SK-N-SH treated with all-trans-retinoic acid at 6 μM for 48 hours (cell line): ENCODE results near the gene NTNG1.

ENCODE experiments used
- ARNTL ChIP-seq: fragments of 450-650 bp; formaldehyde crosslinking; IDR thresholded peaks from 2 replicates; pipeline ENCODE4 v1.5.0; 2020; ENCODE audit warnings: low read depth, mild to moderate bottlenecking, moderate library complexity, borderline replicate concordance
- BACH2 ChIP-seq: fragments of 250-450 bp; sonication (Bioruptor Pico); IDR thresholded peaks from 2 replicates; pipeline ENCODE4 v1.9.0; 2021; ENCODE audit warnings: mild to moderate bottlenecking, borderline replicate concordance
- CREB5 ChIP-seq: fragments of 250-450 bp; sonication (Bioruptor Pico); IDR thresholded peaks from 2 replicates; pipeline ENCODE4 v1.5.1; 2020; ENCODE audit warnings: low read depth, mild to moderate bottlenecking, moderate library complexity
- CSRNP3 ChIP-seq: fragments of 250-450 bp; sonication (Bioruptor Pico); IDR thresholded peaks from 2 replicates; pipeline ENCODE4 v1.5.1; 2021; ENCODE audit warnings: mild to moderate bottlenecking, moderate library complexity
- GLIS3 ChIP-seq: fragments of 250-450 bp; sonication (Bioruptor Pico); IDR thresholded peaks from 2 replicates; pipeline ENCODE4 v1.5.0; 2020; ENCODE audit warnings: mild to moderate bottlenecking, moderate library complexity
- ISL1 ChIP-seq: fragments of 250-450 bp; sonication (Bioruptor Pico); IDR thresholded peaks from 2 replicates; pipeline ENCODE4 v2.1.2; 2022; ENCODE audit warnings: mild to moderate bottlenecking, moderate library complexity
- PATZ1 ChIP-seq: fragments of 250-450 bp; sonication (Bioruptor Pico); IDR thresholded peaks from 2 replicates; pipeline ENCODE4 v1.8.0; 2020; ENCODE audit warnings: mild to moderate bottlenecking, moderate library complexity, borderline replicate concordance
- POU6F1 ChIP-seq: fragments of 250-450 bp; sonication (Bioruptor Pico); IDR thresholded peaks from 2 replicates; pipeline ENCODE4 v1.8.0; 2021; ENCODE audit warnings: low read depth, mild to moderate bottlenecking, moderate library complexity, borderline replicate concordance
- RARB ChIP-seq: fragments of 250-450 bp; sonication (Bioruptor Pico); IDR thresholded peaks from 2 replicates; pipeline ENCODE4 v1.8.0; 2021; ENCODE audit warnings: mild to moderate bottlenecking, moderate library complexity
- ZFP3 ChIP-seq: fragments of 250-450 bp; sonication (Bioruptor Pico); IDR thresholded peaks from 2 replicates; pipeline ENCODE4 v1.5.0; 2020; ENCODE audit warnings: mild to moderate bottlenecking, moderate library complexity
- ZFP30 ChIP-seq: fragments of 450-650 bp; formaldehyde crosslinking; IDR thresholded peaks from 2 replicates; pipeline ENCODE4 v1.5.0; 2022; ENCODE audit warnings: mild to moderate bottlenecking, moderate library complexity

GRCh38 chr1:107286125-107286524 lies 145.3 kb downstream of the NTNG1 start:
- TF ChIP-seq ZFP3 (CRISPR knock-in tag) (no peak), PATZ1 (CRISPR knock-in tag) (no peak), ARNTL (CRISPR knock-in tag) (no peak), BACH2 (CRISPR knock-in tag) (no peak), RARB (no peak), CSRNP3 (CRISPR knock-in tag) (no peak), ISL1 (no peak), CREB5 (CRISPR knock-in tag) (no peak), POU6F1 (no peak), GLIS3 (CRISPR knock-in tag) (no peak), ZFP30 (CRISPR knock-in tag) (no peak)
